ENCODE data around the gene CEP131. TPM values are rescaled to one million over a fixed set of nuclear protein-coding genes. Genes with fewer than 3 reads are reported as not detected.

CEP131 gene
- polyA plus RNA-seq, 1 donor from 2014 or later = 21.3 TPM

DNA sequence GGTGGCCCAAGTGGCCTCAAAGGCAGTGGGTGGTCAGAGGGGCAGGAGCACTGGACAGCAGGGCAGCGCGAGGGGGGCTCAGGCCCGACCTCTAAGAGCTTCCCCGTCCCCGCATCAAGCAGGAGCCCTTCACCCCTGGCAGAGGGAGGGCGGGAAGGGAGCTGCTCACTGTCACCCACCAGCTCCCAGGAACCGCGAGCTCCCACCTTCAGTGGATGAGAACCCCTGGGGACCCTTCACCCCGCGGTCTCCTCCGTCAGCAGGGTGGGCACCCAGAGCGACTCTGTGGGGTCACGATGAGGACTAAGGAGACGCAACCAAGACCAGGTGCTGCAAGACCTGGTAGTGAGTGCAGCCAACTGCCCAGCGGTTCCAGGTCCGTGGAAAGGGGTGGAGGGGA is 13.6 kb downstream of the CEP131 start:
- Histone ChIP-seq H3K9me3 (ENCODE audit: low read length) (no peaks in the 10 kb centered on the region), H3K36me3 (ENCODE audit: insufficient read depth, low read length) (no peaks in the 10 kb centered on the region), H2AFZ (ENCODE audit: low read depth, low read length) (no peak overlapping the region), H3K9ac (ENCODE audit: low read length) (no peak overlapping the region), H3K79me2 (replicated peaks; ENCODE audit: insufficient read depth, low read length) (no peaks in the 10 kb centered on the region), H3K27ac (ENCODE audit: low read length) (no peak overlapping the region), H3F3A (ENCODE audit: insufficient read depth, low read length, poor library complexity, severe bottlenecking) (no peaks in the 10 kb centered on the region), H3K4me3 (ENCODE audit: low read length) (no peak overlapping the region), H3K27me3 (ENCODE audit: insufficient read depth, low read depth, low read length) (no peaks in the 10 kb centered on the region), H4K20me1 (ENCODE audit: insufficient read depth) (no peaks in the 10 kb centered on the region), H3K4me2 (ENCODE audit: low read length) (no peak overlapping the region), H3K9me2 (ENCODE audit: insufficient read depth, low read length) (no peaks in the 10 kb centered on the region)
- TF ChIP-seq SMC3 (conservative IDR thresholded peaks at IDR 0.05; ENCODE audit: poor library complexity) (no peak), POLR2AphosphoS5 (IDR thresholded peaks at IDR 0.05) (no peak), MXI1 (conservative IDR thresholded peaks at IDR 0.05; ENCODE audit: poor library complexity, severe bottlenecking) (no peak), EZH2 (IDR thresholded peaks at IDR 0.05; ENCODE audit: borderline replicate concordance, insufficient read depth, low read length, poor library complexity, severe bottlenecking) (no peak), TAF1 (IDR thresholded peaks at IDR 0.05; ENCODE audit: low read depth) (no peak), EP300 (conservative IDR thresholded peaks at IDR 0.05; ENCODE audit: poor library complexity, severe bottlenecking) (no peak), RAD21 (conservative IDR thresholded peaks at IDR 0.05) (no peak), CTCF (IDR thresholded peaks at IDR 0.05; ENCODE audit: poor library complexity, severe bottlenecking) (no peak)
- TF ChIP-seq, protein P1, sequence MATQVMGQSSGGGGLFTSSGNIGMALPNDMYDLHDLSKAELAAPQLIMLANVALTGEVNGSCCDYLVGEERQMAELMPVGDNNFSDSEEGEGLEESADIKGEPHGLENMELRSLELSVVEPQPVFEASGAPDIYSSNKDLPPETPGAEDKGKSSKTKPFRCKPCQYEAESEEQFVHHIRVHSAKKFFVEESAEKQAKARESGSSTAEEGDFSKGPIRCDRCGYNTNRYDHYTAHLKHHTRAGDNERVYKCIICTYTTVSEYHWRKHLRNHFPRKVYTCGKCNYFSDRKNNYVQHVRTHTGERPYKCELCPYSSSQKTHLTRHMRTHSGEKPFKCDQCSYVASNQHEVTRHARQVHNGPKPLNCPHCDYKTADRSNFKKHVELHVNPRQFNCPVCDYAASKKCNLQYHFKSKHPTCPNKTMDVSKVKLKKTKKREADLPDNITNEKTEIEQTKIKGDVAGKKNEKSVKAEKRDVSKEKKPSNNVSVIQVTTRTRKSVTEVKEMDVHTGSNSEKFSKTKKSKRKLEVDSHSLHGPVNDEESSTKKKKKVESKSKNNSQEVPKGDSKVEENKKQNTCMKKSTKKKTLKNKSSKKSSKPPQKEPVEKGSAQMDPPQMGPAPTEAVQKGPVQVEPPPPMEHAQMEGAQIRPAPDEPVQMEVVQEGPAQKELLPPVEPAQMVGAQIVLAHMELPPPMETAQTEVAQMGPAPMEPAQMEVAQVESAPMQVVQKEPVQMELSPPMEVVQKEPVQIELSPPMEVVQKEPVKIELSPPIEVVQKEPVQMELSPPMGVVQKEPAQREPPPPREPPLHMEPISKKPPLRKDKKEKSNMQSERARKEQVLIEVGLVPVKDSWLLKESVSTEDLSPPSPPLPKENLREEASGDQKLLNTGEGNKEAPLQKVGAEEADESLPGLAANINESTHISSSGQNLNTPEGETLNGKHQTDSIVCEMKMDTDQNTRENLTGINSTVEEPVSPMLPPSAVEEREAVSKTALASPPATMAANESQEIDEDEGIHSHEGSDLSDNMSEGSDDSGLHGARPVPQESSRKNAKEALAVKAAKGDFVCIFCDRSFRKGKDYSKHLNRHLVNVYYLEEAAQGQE (IDR thresholded peaks at IDR 0.05; ENCODE audit: borderline replicate concordance) = no peak

- Histone ChIP-seq H3K9me3 (ENCODE audit: low read length) (no peaks in the 10 kb centered on the region), H3K79me2 (replicated peaks; ENCODE audit: insufficient read depth, low read length) (no peaks in the 10 kb centered on the region), H3K27ac (ENCODE audit: low read length) (no peak overlapping the region), H2AFZ (ENCODE audit: low read depth, low read length) (no peak overlapping the region), H3K4me2 (ENCODE audit: low read length) (no peak overlapping the region), H3K9me2 (ENCODE audit: insufficient read depth, low read length) (no peaks in the 10 kb centered on the region), H3K27me3 (ENCODE audit: insufficient read depth, low read depth, low read length) (no peaks in the 10 kb centered on the region), H3K4me3 (ENCODE audit: low read length) (no peak overlapping the region), H3F3A (ENCODE audit: insufficient read depth, low read length, poor library complexity, severe bottlenecking) (no peaks in the 10 kb centered on the region), H3K9ac (ENCODE audit: low read length) (no peak overlapping the region), H3K36me3 (ENCODE audit: insufficient read depth, low read length) (no peaks in the 10 kb centered on the region), H4K20me1 (ENCODE audit: insufficient read depth) (no peaks in the 10 kb centered on the region)
- no peak for TF ChIP-seq RAD21 (conservative IDR thresholded peaks at IDR 0.05)
- no peak for TF ChIP-seq POLR2AphosphoS5 (IDR thresholded peaks at IDR 0.05)
- no peak for TF ChIP-seq EP300 (conservative IDR thresholded peaks at IDR 0.05; ENCODE audit: poor library complexity, severe bottlenecking)
- no peak for TF ChIP-seq MXI1 (conservative IDR thresholded peaks at IDR 0.05; ENCODE audit: poor library complexity, severe bottlenecking)
- no peak for TF ChIP-seq SMC3 (conservative IDR thresholded peaks at IDR 0.05; ENCODE audit: poor library complexity)
- TF ChIP-seq, protein P1 (IDR thresholded peaks at IDR 0.05; ENCODE audit: borderline replicate concordance) = no peak
- no peak for TF ChIP-seq CTCF (IDR thresholded peaks at IDR 0.05; ENCODE audit: poor library complexity, severe bottlenecking)
- no peak for TF ChIP-seq EZH2 (IDR thresholded peaks at IDR 0.05; ENCODE audit: borderline replicate concordance, insufficient read depth, low read length, poor library complexity, severe bottlenecking)
- TF ChIP-seq TAF1 (IDR thresholded peaks at IDR 0.05; ENCODE audit: low read depth) = no peak
Observed at GRCh38 chr17:81208651-81209050, 14.1 kb downstream of the CEP131 start.
